ENCODE results near the gene SH3RF2. TPM values are rescaled to one million over a fixed set of nuclear protein-coding genes. Genes with fewer than 3 reads are reported as not detected.
A peak's percentile ranks its signal among the peaks of the same experiment; 100 is the strongest.

The SH3RF2 gene
- total and polyA plus RNA-seq, 2 of the 13 experiments (the other 11 are each of a cell fraction or from before 2014, with no cell fraction given), result 2.6 to 3.7 TPM

- H3K36me3 ChIP-seq (replicated peaks in 1 of 2; ENCODE audit: control insufficient read depth in 1 of 2, insufficient read depth in 2 of 2, low read length in 2 of 2), result no peaks in the 10 kb centered on the region
- no peak overlapping the region for H3K4me2 ChIP-seq (ENCODE audit: low read depth, low read length)
- no peak overlapping the region for H3K9ac ChIP-seq (ENCODE audit: insufficient read depth, low read depth, low read length)
- no peak for DNase-seq (ENCODE audit: low spot score)
- H3K9me3 ChIP-seq (ENCODE audit: low read length), result no peaks in the 10 kb centered on the region
- BruUV-seq (replicated peaks), result no TSS peak
- no peak overlapping the region for H3K4me3 ChIP-seq (replicated peaks in 1 of 3; ENCODE audit: insufficient read depth in 1 of 3, low read depth in 2 of 3, low read length in 3 of 3)
- ChIA-PET CTCF (ENCODE audit: low intra/inter-chr PET ratio, low total read pairs) (no interaction called here), POLR2A (interaction anchor here (1.3 kb wide), 1 partner anchor 36 kb away, joined by 5 read pairs; no protein-coding TSS in a partner anchor)
- FAIRE-seq, result peak; percentile 18
- no peaks in the 10 kb centered on the region for H3K27me3 ChIP-seq (ENCODE audit: control insufficient read depth in 1 of 2, insufficient read depth in 2 of 2, low read length in 2 of 2)
- in situ Hi-C loops (cut with HindIII; ENCODE audit: extremely low pct_ligation_motif_present, low pct_unique_long_range_greater_than_20kb), result no loop called here
- intact Hi-C loops (cut with micrococcal nuclease; ENCODE audit: unreplicated experiment), result no loop called here
- TF ChIP-seq RELA (CRISPR knock-in tag; IDR thresholded peaks at IDR 0.05), result no peak
- 0 out of 4 replicates have a peak, but pooled peaks of 1 of the 2 experiments have one; percentile 10 for TF ChIP-seq ATF4 (CRISPR knock-in tag; IDR thresholded peaks at IDR 0.05)
- no peak overlapping the region for H2AFZ ChIP-seq (ENCODE audit: low read length)
- no peak overlapping the region for H3K27ac ChIP-seq (ENCODE audit: extremely low read length, insufficient read depth, low read length)
- no peaks in the 10 kb centered on the region for H4K20me1 ChIP-seq (ENCODE audit: insufficient read depth, low read length)
- 56% methylated on average over 2 of the region's 2 CpGs for WGBS (ENCODE audit: low lambda C conversion rate)
- ATAC-seq, result no peak
- peaks cover 2% of the 10 kb centered on the region for H3K79me2 ChIP-seq (ENCODE audit: insufficient read depth, low read length)
- H3K4me1 ChIP-seq (ENCODE audit: insufficient read depth, low read length), result peaks cover 85% of the 10 kb centered on the region
Observed at GRCh38 chr5:145943674-145944121, 7.3 kb downstream of the SH3RF2 start.

GRCh38 chr5:145944328-145944727 is 8.0 kb downstream of the SH3RF2 start:
- Histone ChIP-seq H3K27ac (ENCODE audit: extremely low read length, insufficient read depth, low read length) (peak overlapping the region; percentile 34), H4K20me1 (ENCODE audit: insufficient read depth, low read length) (no peaks in the 10 kb centered on the region), H3K4me3 (replicated peaks in 1 of 3; ENCODE audit: insufficient read depth in 1 of 3, low read depth in 2 of 3, low read length in 3 of 3) (no peak overlapping the region), H3K9me3 (ENCODE audit: low read length) (no peaks in the 10 kb centered on the region), H2AFZ (ENCODE audit: low read length) (no peak overlapping the region), H3K79me2 (ENCODE audit: insufficient read depth, low read length) (peaks cover 2% of the 10 kb centered on the region), H3K27me3 (ENCODE audit: control insufficient read depth in 1 of 2, insufficient read depth in 2 of 2, low read length in 2 of 2) (no peaks in the 10 kb centered on the region), H3K4me1 (ENCODE audit: insufficient read depth, low read length) (peaks cover 79% of the 10 kb centered on the region), H3K4me2 (ENCODE audit: low read depth, low read length) (peak overlapping the region; percentile 34; the same call in 1 of the 2 replicates), H3K9ac (ENCODE audit: insufficient read depth, low read depth, low read length) (no peak overlapping the region), H3K36me3 (replicated peaks in 1 of 2; ENCODE audit: control insufficient read depth in 1 of 2, insufficient read depth in 2 of 2, low read length in 2 of 2) (no peaks in the 10 kb centered on the region)
- BruUV-seq (replicated peaks), result no TSS peak
- in situ Hi-C loops (cut with HindIII; ENCODE audit: extremely low pct_ligation_motif_present, low pct_unique_long_range_greater_than_20kb), result no loop called here
- POLR2A ChIA-PET, result interaction anchor here (1.3 to 2.6 kb wide), 2 partner anchors 8 to 35 kb away, joined by 5 to 27 read pairs; partner anchors contain the start of gene SH3RF2
- FAIRE-seq (no peak), ATAC-seq (peak; percentile 84), DNase-seq (ENCODE audit: low spot score) (peak; percentile 49)
- intact Hi-C loops (cut with micrococcal nuclease; ENCODE audit: unreplicated experiment), result no loop called here
- 33% methylated on average over 3 of the region's 3 CpGs for WGBS (ENCODE audit: low lambda C conversion rate)
- CTCF ChIA-PET (ENCODE audit: low intra/inter-chr PET ratio, low total read pairs), result no interaction called here
- TF ChIP-seq ZSCAN29 (CRISPR knock-in tag; conservative IDR thresholded peaks at IDR 0.05), result no peak
- TF ChIP-seq HDAC2 (CRISPR knock-in tag; IDR thresholded peaks at IDR 0.05), result peak; percentile 43; the same call in 1 of the 2 replicates
- TF ChIP-seq, protein P1, sequence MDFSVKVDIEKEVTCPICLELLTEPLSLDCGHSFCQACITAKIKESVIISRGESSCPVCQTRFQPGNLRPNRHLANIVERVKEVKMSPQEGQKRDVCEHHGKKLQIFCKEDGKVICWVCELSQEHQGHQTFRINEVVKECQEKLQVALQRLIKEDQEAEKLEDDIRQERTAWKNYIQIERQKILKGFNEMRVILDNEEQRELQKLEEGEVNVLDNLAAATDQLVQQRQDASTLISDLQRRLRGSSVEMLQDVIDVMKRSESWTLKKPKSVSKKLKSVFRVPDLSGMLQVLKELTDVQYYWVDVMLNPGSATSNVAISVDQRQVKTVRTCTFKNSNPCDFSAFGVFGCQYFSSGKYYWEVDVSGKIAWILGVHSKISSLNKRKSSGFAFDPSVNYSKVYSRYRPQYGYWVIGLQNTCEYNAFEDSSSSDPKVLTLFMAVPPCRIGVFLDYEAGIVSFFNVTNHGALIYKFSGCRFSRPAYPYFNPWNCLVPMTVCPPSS (IDR thresholded peaks at IDR 0.05), result no peak
- 0 out of 2 replicates have a peak, but pooled peaks have one; percentile 31 for TF ChIP-seq ELF3 (CRISPR knock-in tag; IDR thresholded peaks at IDR 0.05)
- TF ChIP-seq ZBTB4 (CRISPR knock-in tag; IDR thresholded peaks at IDR 0.05; ENCODE audit: borderline replicate concordance), result no peak
- 0 out of 2 replicates have a peak, but pooled peaks have one; percentile 6 for TF ChIP-seq RXRB (CRISPR knock-in tag; IDR thresholded peaks at IDR 0.05; ENCODE audit: borderline replicate concordance)
